Activated CD8-positive, alpha-beta memory T cell treated with anti-CD3 and anti-CD28 coated beads, Interleukin-2, amount 50 U/mL, for 1 hour (primary cell): ENCODE results near the gene NPPA.

Source experiments
- DNase-seq: peaks from one replicate; pipeline ENCODE4 v3.0.0-alpha.2; 2020; ENCODE audit errors: extremely low read depth

Gene NPPA

DNA sequence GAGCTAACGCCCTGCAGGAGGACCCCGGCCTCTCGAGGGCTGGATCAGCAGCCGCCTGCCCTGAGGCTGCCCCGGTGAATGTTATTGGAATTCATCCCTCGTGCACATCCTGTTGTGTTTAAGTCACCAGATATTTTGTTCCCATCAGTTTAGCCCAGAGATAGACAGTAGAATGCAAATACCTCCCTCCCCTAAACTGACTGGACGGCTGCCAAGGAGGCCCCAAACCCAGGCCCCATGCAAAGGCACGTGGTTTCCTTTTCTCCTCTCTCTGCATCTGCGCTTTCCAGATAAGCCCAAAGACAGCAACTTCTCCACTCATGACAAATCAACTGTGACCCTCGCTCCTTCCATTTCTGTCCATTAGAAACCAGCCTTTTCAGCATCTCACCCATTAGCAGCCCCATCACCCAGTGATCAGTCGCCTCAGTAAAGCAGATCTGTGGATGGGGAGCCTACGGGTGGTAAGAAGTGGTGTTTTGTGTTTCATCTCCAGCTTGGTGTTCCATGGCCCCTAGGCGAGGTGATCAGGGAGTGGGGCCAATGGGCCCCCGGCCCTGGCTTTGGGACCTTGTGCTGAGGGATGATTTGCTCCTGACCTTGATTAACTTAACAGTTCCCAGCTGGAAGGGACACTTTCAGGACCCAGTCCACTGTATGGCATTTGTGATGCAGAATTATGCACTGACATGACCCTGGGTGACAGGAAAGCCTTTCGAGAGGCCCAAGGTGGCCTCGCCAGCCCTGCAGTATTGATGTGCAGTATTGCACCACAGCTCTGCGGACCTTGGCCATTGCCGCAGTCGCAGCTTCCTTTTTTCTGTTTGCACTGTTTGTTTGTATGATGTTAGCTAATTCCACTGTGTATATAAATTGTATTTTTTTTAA, 5.2 kb downstream of the NPPA start:
- DNase-seq: no peak

DNA sequence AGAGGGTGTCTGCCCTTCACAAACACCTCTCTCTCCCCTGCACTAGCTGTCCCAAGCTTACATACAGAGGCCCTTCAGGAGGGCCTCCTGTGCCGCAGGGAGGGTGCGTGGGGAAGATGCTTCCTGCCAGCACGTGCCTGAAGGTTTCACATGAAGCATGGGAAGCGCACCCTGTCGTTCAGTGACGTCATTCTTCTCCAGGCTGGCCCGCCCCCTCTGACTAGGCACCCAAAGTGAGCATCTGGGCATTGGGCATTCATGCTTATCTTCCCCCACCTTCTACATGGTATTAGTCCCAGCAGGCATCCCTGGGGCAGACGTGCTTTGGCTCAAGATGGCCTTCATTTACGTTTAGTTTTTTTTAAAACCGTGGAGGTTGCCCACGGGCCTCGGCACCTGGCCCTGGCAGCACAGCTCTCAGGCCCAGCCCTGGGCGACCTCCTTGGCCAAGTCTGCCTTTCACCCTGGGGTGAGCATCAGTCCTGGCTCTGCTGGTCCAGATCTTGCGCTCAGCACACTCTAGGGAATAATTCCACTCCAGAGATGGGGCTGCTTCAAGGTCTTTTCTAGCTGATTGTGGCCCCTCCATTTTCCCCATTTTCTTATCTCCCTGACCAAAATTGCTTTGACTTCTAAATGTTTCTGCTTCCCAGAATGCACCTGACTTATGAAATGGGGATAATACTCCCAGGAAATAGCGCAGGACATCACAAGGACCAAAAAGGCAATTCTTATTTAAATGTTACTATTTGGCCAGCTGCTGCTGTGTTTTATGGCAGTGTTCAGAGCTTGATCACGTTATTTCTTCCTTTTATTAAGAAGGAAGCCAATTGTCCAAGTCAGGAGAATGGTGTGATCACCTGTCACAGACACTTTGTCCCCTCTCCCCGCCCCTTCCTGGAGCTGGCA, 6.1 kb downstream of the NPPA start:
- DNase-seq: no peak

DNA sequence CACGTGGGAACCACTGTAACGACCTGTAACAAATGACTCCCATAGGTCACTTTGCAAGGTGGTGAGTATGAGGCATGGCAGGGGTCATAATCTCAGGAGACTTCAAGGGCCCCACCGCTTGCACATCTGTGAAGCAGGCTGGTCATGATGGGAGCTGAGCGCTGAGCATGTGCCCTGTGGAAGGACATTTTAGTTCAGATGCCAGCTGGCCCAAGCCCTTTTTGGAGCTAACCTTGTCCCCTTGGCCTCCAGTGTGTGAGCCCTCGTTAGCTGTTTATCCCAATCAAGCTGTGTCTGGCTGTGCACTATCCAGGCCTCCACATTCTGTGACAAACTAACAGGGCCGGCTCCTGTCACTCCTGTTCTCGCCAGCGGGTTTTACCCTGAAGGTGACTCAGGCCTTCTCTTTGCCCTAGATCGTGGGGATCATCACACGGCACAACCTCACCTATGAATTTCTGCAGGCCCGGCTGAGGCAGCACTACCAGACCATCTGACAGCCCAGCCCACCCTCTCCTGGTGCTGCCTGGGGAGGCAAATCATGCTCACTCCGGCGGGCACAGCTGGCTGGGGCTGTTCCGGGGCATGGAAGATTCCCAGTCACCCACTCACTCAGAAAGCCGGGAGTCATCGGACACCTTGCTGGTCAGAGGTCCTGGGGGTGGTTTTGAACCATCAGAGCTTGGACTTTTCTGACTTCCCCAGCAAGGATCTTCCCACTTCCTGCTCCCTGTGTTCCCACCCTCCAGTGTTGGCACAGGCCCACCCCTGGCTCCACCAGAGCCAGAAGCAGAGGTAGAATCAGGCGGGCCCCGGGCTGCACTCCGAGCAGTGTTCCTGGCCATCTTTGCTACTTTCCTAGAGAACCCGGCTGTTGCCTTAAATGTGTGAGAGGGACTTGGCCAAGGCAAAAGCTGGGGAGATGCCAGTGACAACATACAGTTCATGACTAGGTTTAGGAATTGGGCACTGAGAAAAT, 7.6 kb downstream of the NPPA start:
- DNase-seq: no peak

DNA sequence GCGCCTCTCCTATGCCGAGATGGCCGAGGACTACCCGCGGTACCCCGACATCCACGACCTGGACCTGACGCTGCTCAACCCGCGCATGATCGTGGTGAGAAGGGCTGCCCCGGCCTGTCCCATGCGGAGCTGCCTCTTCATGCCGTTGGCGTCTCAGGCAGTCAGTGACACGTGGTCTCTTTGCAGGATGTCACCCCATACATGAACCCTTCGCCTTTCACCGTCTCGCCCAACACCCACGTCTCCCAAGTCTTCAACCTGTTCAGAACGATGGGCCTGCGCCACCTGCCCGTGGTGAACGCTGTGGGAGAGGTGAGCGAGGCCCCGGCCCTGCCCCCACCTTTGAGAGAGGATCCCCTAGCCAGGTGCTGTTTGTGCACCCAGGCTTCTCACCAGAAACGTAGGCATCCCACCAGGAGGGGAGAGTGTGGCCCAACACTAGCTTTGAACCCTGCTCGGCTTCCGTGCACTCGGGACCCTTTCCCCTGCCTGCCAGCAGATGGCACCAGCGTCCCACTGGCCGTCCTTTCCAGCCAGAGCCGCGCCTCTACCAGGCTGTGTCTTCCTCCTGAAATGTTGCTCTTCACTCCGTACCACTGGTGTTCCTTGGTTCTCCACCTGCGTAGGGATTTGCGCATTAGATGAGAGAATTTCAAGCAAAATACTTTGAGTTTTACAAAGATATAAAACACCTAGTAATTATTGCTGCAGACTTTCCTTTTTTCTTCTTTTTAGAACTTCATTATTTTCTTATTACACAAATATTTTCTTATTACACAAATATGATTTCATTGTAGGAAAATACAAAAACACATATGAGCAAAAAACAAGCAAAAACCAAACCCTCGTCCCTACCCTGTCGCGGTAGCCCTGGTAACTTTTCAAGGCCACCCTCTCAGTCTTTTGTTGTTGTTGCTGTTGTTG, 9.0 kb downstream of the NPPA start:
- DNase-seq: peak; percentile 38

DNA sequence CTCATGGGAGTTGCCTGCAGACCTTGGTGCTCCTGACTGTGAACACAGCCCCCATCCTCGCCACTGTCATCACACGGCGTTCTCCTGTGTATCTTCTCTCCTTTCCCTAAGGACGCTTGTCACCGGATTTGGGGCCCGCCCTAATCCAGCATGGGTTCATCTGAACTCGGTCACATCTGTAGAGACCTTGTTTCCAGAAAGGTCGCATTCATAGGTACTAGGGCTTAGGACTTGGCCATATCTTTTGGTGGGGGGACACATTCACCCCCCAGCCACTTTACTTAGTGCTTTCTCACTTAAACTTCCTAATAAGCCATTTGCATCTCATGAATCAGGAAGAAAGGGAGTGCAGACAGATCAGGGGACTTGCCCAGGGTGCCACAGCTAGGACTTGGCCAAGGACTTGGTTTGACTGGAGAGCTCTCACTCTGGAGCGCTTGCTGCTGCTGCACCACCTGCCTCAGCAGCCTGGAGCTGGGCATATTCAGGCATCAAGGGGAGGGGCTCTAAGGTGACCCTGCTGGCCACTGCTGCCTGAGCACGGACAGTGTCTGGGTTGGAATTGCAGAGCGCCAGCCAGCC, 9.7 kb downstream of the NPPA start:
- DNase-seq: no peak

DNA sequence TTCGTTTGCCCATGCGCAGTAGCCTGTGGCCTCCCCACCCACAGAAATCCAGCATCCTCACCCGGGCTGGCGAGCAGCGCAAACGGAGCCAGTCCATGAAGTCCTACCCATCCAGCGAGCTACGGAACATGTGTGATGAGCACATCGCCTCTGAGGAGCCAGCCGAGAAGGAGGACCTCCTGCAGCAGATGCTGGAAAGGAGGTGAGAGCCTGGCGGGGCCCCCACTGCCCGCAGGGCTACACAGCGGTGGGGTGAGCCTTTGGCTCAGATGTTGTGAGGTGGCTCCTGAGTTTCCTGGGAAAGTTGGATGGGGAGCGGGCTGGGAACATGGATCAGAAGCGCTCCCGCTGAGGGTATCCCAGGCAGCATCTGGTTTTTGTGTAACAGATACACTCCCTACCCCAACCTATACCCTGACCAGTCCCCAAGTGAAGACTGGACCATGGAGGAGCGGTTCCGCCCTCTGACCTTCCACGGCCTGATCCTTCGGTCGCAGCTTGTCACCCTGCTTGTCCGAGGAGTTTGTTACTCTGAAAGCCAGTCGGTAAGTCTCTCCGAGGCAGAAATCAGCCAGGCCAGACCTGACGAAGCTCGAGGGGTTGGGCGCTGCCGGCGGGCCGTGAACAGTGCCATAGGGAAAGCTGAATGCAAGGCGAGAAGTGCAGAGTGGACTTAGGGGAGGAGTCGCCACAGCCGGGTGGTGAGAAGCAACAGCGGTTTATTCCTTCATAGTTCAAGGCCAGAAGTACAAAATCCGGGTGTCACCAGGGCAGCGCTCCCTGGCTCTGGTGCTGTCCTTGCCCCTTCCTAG, 10.4 kb downstream of the NPPA start:
- no peak for DNase-seq

DNA sequence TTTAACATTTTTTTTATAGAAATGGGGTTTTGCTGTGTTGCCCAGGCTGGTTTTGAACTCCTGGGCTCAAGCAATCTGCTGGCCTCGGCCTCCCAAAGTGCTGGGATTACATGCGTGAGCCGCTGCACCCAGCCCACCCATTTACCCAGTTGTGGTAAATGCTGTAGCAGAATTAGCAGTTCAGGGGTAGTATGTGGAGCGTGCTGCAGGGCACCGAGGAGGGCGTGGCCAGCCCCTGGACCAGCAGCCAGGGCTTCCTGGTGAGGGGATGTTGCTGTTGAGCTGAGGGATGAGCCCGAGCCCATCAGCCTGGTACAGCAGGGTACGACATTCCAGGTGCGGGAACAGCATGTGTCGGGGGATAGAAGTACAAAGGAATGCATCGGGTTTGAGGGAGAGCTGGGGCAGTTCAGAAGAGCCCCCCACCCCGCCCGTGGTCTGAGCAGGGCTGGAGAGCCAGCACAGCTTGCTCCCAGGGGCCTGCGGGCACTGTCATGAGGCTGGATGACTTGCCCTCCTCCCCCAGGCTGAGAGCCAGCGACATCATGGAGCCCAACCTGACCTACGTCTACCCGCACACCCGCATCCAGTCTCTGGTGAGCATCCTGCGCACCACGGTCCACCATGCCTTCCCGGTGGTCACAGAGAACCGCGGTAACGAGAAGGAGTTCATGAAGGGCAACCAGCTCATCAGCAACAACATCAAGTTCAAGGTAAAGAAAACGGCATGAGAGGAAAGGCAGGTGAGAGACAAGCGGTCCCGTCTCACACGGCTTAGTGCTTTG, 11.9 kb downstream of the NPPA start:
- no peak for DNase-seq

DNA sequence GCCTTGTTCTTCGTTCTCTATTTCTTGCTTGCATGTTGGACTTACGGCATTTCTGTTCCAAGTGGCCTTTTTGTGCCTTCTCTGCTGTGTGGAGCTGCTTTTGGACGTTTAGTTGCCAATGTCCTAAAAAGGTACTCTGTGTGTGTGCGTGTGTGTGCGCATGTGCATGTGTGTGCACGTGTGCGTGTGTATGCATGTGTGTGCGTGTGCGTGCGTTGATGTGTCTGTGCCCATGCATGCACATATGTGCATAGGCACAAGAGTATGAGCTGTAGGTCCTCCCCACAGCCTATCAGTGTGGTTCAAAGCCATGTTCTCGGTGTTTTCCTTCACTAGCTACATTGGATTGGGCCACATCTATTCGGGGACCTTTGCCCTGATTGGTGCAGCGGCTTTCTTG, 13.7 kb downstream of the NPPA start:
- no peak for DNase-seq

DNA sequence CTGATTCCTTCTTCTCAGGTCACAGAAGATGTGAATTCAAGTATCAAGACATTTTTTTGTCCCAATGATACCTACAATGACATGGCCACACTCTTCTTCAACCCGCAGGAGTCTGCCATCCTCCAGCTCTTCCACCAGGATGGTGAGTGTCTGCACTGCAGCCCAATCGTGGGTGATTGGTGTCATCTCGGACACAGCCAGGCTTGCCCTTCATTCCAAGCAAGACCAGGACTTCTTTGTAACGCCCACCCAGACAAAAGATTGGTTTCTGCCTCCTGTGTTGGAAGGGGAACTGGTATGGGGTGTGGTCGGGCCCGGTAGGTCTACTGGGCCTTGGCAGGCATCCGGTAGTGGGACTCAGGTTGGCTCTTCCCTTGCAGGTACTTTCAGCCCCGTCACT, 14.1 kb downstream of the NPPA start:
- DNase-seq: no peak

DNA sequence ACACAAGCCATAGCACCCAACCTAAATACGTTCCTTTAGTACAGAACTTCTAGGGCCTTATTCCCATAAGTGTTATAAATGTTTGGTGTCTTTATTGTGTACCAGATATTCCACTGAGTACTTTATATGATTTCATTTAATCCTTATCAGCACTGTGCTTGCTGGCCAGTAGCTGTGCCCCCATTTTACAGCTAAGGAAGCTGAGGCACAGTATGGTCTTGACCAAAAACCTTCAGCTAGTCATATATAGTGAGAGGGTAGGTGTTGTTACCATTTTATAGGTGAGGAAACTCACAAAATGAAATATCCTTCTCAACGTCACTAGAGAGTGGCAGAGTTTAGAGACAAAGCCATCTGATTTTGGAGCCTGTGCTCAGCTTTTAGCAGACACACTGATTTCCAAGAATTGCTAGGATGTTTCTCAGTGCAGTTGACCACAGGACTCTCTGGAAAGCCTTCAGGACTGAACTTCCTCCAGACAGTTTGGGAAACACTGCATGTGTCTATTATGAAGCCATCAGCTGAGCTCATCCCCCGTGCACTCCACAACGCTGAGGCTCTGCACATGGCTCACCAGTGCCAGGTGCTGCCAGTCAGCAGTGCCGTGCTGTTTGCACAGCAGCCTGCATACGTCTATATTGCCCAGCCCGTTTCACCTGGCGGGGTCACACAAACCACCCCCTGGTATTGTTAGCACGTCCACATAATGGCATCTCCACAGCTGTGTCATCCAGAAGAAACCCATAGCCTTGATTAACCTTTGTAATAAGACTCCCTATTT, 15.4 kb downstream of the NPPA start:
- no peak for DNase-seq

DNA sequence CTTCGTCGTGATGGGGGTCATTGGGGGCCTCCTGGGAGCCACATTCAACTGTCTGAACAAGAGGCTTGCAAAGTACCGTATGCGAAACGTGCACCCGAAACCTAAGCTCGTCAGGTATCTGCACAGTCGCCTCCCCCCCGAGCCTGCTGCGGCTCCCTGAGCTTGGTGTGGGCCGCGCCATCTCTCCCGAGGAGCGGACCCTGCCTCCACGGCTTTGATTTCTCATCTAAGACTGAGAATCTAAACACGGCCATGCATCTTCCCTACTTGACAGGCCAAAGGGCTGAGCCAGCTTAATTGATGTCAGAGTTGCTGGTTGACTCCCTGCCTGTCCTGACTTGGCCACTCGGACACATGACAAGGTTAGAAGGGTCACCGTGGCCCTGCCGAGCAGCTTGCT, 19.1 kb downstream of the NPPA start:
- no peak for DNase-seq

DNA sequence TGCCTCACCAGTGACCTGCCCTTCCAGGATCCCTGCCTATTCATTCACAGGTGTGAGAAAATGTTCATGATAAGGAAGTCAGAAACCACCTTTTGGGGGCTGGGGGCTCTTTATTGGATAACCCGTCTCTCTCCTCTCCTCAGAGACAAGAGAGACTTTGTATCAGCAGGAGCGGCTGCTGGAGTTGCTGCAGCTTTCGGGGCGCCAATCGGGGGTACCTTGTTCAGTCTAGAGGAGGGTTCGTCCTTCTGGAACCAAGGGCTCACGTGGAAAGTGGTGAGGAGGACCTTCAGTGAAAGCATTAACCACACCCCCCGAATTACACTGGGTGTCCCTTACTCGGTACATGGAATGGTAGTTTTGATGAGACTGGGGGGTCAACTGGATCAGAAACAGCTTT, 20.6 kb downstream of the NPPA start:
- no peak for DNase-seq

DNA sequence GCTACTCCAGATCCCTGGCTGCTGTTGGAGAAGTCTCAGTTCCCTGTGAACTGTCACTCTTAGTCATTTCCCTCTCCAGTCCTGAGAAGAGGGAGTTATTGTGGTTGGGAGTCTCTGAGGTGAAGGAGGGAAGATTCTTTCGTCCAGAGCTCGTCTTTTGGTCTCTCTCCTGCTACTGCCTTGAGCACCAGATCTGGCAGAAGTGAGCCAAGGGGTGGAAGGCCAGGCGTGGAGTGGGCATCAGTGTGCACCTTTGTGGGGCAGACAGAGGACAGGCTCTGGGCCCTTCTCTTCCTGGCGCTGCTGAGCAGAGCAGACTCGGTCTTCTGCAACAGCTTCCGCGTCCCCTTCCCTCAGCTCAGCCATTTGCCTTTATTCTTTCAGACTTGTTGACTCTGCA, 22.5 kb downstream of the NPPA start:
- DNase-seq: no peak

DNA sequence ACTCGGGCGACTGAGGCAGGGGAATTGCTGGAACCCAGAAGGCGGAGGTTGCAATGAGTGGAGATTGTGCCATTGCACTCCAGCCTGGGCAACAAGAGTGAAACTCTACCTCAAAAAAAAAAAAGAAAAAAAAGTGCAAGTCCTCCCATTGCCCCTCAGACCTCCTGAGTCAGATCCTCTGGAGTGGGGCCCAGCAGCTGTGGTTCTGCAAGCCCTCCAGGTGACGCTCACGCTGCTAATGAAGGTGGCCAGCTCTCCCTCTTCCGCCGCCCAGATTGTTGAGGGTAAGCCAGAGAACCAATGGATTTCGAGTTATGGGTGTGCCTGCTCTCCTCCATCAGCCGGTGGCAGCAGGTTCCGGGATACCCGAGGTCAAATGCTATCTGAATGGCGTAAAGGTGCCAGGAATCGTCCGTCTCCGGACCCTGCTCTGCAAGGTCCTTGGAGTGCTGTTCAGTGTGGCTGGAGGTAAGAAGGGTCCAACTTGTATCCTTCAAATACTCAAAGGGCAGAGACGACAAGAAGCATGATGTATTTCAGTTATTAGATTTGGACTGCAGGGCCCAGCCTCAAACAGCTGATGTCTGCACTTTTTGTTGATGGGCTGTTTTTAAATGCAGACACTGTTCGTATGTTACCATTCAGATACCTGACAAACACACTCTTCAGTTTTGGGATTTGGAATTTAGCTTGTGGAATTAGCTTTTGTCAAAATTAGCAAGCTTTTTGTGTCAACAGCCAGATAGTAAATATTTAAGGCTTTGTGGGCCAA, 24.0 kb downstream of the NPPA start:
- no peak for DNase-seq

DNA sequence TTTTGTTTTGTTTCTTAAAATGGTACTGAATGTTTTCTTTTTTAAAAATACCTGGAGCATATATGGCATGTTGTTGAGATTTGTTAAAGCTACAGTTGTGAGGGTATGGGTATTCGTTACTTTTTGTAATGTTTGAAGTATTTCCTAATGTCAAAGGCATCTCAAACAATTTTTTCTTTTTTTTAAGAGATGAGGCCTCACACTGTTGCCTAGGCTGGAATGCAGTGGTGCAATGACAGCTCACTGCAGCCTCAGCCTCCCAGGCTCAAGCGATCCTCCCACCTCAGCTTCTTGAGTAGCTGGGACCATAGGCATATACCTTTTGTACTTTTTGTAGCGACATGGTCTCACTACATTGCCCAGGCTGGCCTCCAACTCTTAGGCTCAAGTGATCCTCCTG, 25.5 kb downstream of the NPPA start:
- DNase-seq: no peak

DNA sequence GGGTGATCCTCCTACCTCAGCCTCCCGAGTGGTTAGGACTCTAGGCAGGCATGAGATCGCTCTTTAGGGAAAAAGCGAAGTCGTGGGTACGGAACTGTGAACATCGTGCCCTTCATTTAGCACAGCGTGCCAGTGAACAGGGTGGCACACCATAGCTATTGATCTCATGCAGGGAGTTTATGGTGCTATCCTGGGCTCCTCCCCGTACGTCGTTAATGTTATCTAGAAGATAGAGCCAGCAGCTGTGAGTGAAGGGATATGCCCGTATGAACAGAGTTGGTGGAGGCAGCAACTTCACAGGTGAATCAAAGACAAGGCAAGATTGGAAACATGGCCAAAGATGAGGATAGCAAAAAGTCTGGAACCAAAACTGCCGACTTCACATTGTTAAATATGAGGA, 30.4 kb downstream of the NPPA start:
- no peak for DNase-seq

DNA sequence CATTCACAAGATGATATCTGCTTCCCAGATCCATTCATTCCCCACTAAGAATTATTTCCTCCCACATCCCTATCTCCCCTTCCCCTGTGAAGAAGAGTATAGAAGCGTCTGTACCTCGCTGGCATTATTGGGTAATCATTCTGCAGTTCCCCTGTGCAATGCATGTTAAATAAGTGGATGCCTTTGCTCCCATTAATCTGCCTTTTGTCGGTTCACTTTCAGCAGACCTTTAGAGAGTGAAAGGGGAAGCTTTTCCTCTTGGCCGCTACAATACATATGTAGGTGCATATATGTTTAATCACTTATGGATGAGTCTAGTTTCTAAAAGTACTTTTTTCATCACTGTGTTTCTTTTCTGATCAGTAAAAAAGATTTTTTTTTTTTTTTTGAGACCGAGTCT, 34.6 kb downstream of the NPPA start:
- DNase-seq: no peak
